GM21825 (cell line): ENCODE data around the gene MGAT5.
A peak's percentile ranks its signal among the peaks of the same experiment; 100 is the strongest.

Experiments
- ATAC-seq: cut with Tn5 transposase; IDR thresholded peaks from one replicate; pipeline ENCODE4 v1.9.1; 2021; ENCODE audit warnings: mild to moderate bottlenecking, moderate library complexity; ENCODE audit not compliant: unreplicated experiment

MGAT5 gene

GRCh38 chr2:134301099-134301927 lies 47.4 kb downstream of the MGAT5 start:
- no peak for ATAC-seq

GRCh38 chr2:134301928-134302260 lies 48.0 kb downstream of the MGAT5 start:
- no peak for ATAC-seq

- ATAC-seq, result no peak
Measured at GRCh38 chr2:134304394-134305108, 50.7 kb downstream of the MGAT5 start.

- no peak for ATAC-seq
Measured at GRCh38 chr2:134305109-134305491, 51.2 kb downstream of the MGAT5 start.

GRCh38 chr2:134306521-134306920 lies 52.6 kb downstream of the MGAT5 start:
- no peak for ATAC-seq

GRCh38 chr2:134307334-134307733 lies 53.5 kb downstream of the MGAT5 start:
- ATAC-seq, result no peak

GRCh38 chr2:134308474-134309385 lies 54.9 kb downstream of the MGAT5 start:
- ATAC-seq, result no peak

- ATAC-seq, result no peak
Measured at GRCh38 chr2:134310107-134311079, 56.5 kb downstream of the MGAT5 start.

GRCh38 chr2:134312482-134312881 lies 58.6 kb downstream of the MGAT5 start:
- ATAC-seq, result no peak

- no peak for ATAC-seq
Measured at GRCh38 chr2:134314202-134314601, 60.3 kb downstream of the MGAT5 start.

GRCh38 chr2:134314681-134315368 lies 61.0 kb downstream of the MGAT5 start:
- no peak for ATAC-seq

- ATAC-seq, result no peak
Measured at GRCh38 chr2:134315471-134315870, 61.6 kb downstream of the MGAT5 start.

GRCh38 chr2:134319596-134320254 lies 65.9 kb downstream of the MGAT5 start:
- ATAC-seq, result no peak

- no peak for ATAC-seq
Measured at GRCh38 chr2:134320930-134321329, 67.1 kb downstream of the MGAT5 start.

GRCh38 chr2:134323777-134324176 lies 69.9 kb downstream of the MGAT5 start:
- no peak for ATAC-seq

- ATAC-seq, result no peak
Measured at GRCh38 chr2:134324430-134324829, 70.6 kb downstream of the MGAT5 start.

GRCh38 chr2:134324947-134325346 lies 71.1 kb downstream of the MGAT5 start:
- ATAC-seq, result peak; percentile 69

GRCh38 chr2:134325696-134326095 lies 71.8 kb downstream of the MGAT5 start:
- ATAC-seq, result no peak

- no peak for ATAC-seq
Measured at GRCh38 chr2:134327367-134327766, 73.5 kb downstream of the MGAT5 start.
